GM12878 (cell line): ENCODE data around the gene TRPM5. TPM values are rescaled to one million over a fixed set of nuclear protein-coding genes. Genes with fewer than 3 reads are reported as not detected.

Experiments
- ATAC-seq: fragments of 200-7000 bp; cut with Tn5 transposase; 3 replicates; pipeline ENCODE4 v1.9.1; 2020; ENCODE audit warnings: mild to moderate bottlenecking, moderate library complexity
- BruUV-seq: library from RNA; stranded (reverse); fragments of 400-500 nt; replicated peaks from 2 replicates; lab custom pipeline; 2021; lab: Mats Ljungman, UMichigan
- CTCF ChIA-PET: fragments of 300-600 bp; sonication (Branson Sonifier 250); formaldehyde crosslinking; extraction: SDS; loops from one replicate; lab custom pipeline; 2021; ENCODE audit warnings: inconsistent platforms; lab: Yijun Ruan, JAX
- POLR2A ChIA-PET: fragments of 350-600 bp; formaldehyde crosslinking; extraction: SDS; loops from one replicate; lab custom pipeline; 2021; ENCODE audit warnings: inconsistent platforms; lab: Charles Lee
- RAD21 ChIA-PET: fragments of 300-600 bp; sonication (Branson Sonifier 250); formaldehyde crosslinking; loops from one replicate; lab custom pipeline; 2023; ENCODE audit warnings: antibody characterized with exemption; ENCODE audit not compliant: unreplicated experiment; lab: Charles Lee
- SMC1A ChIA-PET: fragments of 300-600 bp; sonication (Branson Sonifier 250); formaldehyde crosslinking; loops from one replicate; lab custom pipeline; 2023; ENCODE audit not compliant: unreplicated experiment, uncharacterized antibody; lab: Charles Lee
- DNase-seq: peaks from one replicate; pipeline ENCODE4 v3.0.0-alpha.2; 2011; ENCODE audit warnings: low read depth, low spot score
- FAIRE-seq: peaks from 3 replicates; lab custom pipeline; 2011; peaks lifted over from hg19 to GRCh38; lab: Jason Lieb, UNC
- H2AFZ ChIP-seq: 2 replicates; pipeline ENCODE4 v1.6.0; 2011; ENCODE audit warnings: low read depth, low read length, control low read depth; ENCODE audit not compliant: control insufficient read depth
- H3K27ac ChIP-seq: 2 replicates; pipeline ENCODE4 v1.5.1; 2011; ENCODE audit warnings: control low read depth; ENCODE audit not compliant: control insufficient read depth, insufficient read depth
- H3K27me3 ChIP-seq, 2 experiments: replicated peaks in 1 of 2; 2 replicates each; pipeline versions ENCODE4 v1.6.0 to v1.6.1; 2011; ENCODE audit warnings: low read length in 1 of 2; ENCODE audit not compliant: control insufficient read depth in 2 of 2, insufficient read depth in 2 of 2
- H3K36me3 ChIP-seq, 2 experiments: 2 replicates each; pipeline ENCODE4 v1.5.1; 2011; ENCODE audit warnings: low read length in 1 of 2; ENCODE audit not compliant: control insufficient read depth in 2 of 2, insufficient read depth in 2 of 2
- H3K4me1 ChIP-seq: 2 replicates; pipeline ENCODE4 v1.6.1; 2011; ENCODE audit warnings: mild to moderate bottlenecking, low read length, moderate library complexity, mixed read lengths; ENCODE audit not compliant: control insufficient read depth, insufficient read depth
- H3K4me2 ChIP-seq: 2 replicates; pipeline ENCODE4 v1.6.0; 2011; ENCODE audit warnings: control low read depth; ENCODE audit not compliant: control insufficient read depth, insufficient read depth
- H3K4me3 ChIP-seq: fragments of 200-600 bp; sonication (generic); 2 replicates; pipeline ENCODE4 v1.5.1; 2016
- H3K79me2 ChIP-seq: 2 replicates; pipeline ENCODE4 v1.6.0; 2011; ENCODE audit warnings: low read length; ENCODE audit not compliant: control insufficient read depth, insufficient read depth
- H3K9ac ChIP-seq: 2 replicates; pipeline ENCODE4 v1.8.0; 2011; ENCODE audit warnings: low read length, control low read depth, mixed read lengths; ENCODE audit not compliant: control insufficient read depth, insufficient read depth
- H3K9me3 ChIP-seq: replicated peaks from 3 replicates; pipeline ENCODE4 v1.5.1; 2011; ENCODE audit warnings: mild to moderate bottlenecking, low read length; ENCODE audit not compliant: control insufficient read depth, insufficient read depth
- H4K20me1 ChIP-seq: 2 replicates; pipeline ENCODE4 v1.6.0; 2011; ENCODE audit not compliant: control insufficient read depth, insufficient read depth
- ASH2L ChIP-seq: fragments of 300-600, 200-600 bp; sonication (generic); IDR thresholded peaks from 2 replicates; pipeline ENCODE4 v1.6.1; 2017; ENCODE audit warnings: low read depth, mild to moderate bottlenecking, borderline replicate concordance
- CHD1 ChIP-seq: IDR thresholded peaks from 2 replicates; pipeline ENCODE4 v1.6.1; 2012; ENCODE audit warnings: low read depth, low read length, improper control_type of control experiment
- CREB1 ChIP-seq: IDR thresholded peaks from 2 replicates; pipeline ENCODE4 v1.6.1; 2012; ENCODE audit warnings: low read depth, mild to moderate bottlenecking, inconsistent platforms
- CREM ChIP-seq: IDR thresholded peaks from 2 replicates; pipeline ENCODE4 v1.6.1; 2014; ENCODE audit warnings: antibody characterized with exemption, low read depth
- CTCF ChIP-seq, 3 experiments: IDR thresholded peaks in 2 of 3; conservative IDR thresholded peaks in 1 of 3; 2 replicates each; pipeline ENCODE4 v1.5.1; 2011; ENCODE audit warnings: low read depth in 3 of 3, low read length in 3 of 3, mild to moderate bottlenecking in 3 of 3, control low read depth in 2 of 3, moderate library complexity in 2 of 3, inconsistent platforms in 1 of 3, mixed read lengths in 1 of 3; ENCODE audit not compliant: control insufficient read depth in 2 of 3, insufficient read depth in 1 of 3; ENCODE audit errors: extremely low read depth in 1 of 3
- ESRRA ChIP-seq: IDR thresholded peaks from 2 replicates; pipeline ENCODE4 v1.6.1; 2012; ENCODE audit warnings: mild to moderate bottlenecking, low read length, improper control_type of control experiment
- FOXM1 ChIP-seq: IDR thresholded peaks from 2 replicates; pipeline ENCODE4 v1.6.1; 2012; ENCODE audit warnings: low read depth, mild to moderate bottlenecking, inconsistent platforms, low read length, moderate library complexity
- HDGF ChIP-seq: fragments of 450-650 bp; IDR thresholded peaks from 2 replicates; pipeline ENCODE4 v1.6.1; 2016; ENCODE audit warnings: antibody characterized with exemption
- JUNB ChIP-seq: IDR thresholded peaks from 2 replicates; pipeline ENCODE4 v1.6.1; 2016; ENCODE audit warnings: antibody characterized with exemption, mild to moderate bottlenecking
- KAT2A ChIP-seq: conservative IDR thresholded peaks from 2 replicates; pipeline ENCODE4 v1.6.1; 2011; ENCODE audit warnings: low read depth, low read length; ENCODE audit not compliant: control insufficient read depth
- MYC ChIP-seq: IDR thresholded peaks from 2 replicates; pipeline ENCODE4 v1.6.1; 2011; ENCODE audit warnings: mild to moderate bottlenecking, low read length, moderate library complexity, inconsistent platforms; ENCODE audit not compliant: insufficient read depth, insufficient replicate concordance, insufficient read length, severe bottlenecking
- PBX3 ChIP-seq: IDR thresholded peaks from 2 replicates; pipeline ENCODE4 v1.6.1; 2011; ENCODE audit warnings: mild to moderate bottlenecking, low read depth, low read length, moderate library complexity; ENCODE audit not compliant: insufficient replicate concordance
- RFX5 ChIP-seq: IDR thresholded peaks from 2 replicates; pipeline ENCODE4 v1.6.1; 2011; ENCODE audit warnings: low read depth, low read length, improper control_type of control experiment
- SP1 ChIP-seq: IDR thresholded peaks from one replicate; pipeline ENCODE4 v1.6.1; 2011; ENCODE audit warnings: low read depth, low read length
- SREBF2 ChIP-seq: IDR thresholded peaks from 2 replicates; pipeline ENCODE4 v1.6.1; 2012; ENCODE audit warnings: mild to moderate bottlenecking, low read length
- SUPT20H ChIP-seq: IDR thresholded peaks from 2 replicates; pipeline ENCODE4 v1.6.1; 2011; ENCODE audit warnings: low read depth, mild to moderate bottlenecking, low read length, moderate library complexity, borderline replicate concordance; ENCODE audit not compliant: control insufficient read depth
- ZNF592 ChIP-seq: fragments of 450-650 bp; IDR thresholded peaks from 2 replicates; pipeline ENCODE4 v1.6.1; 2017; ENCODE audit warnings: mild to moderate bottlenecking, moderate library complexity
- WGBS: methylation state at CpG from one replicate; pipeline ENCODE4 v1.1.6; 2016; ENCODE audit warnings: low lambda C conversion rate; ENCODE audit not compliant: insufficient replicate concordance, insufficient coverage; ENCODE audit errors: missing lambda C conversion rate; 5-methylcytosine and 5-hydroxymethylcytosine counted together
- in situ Hi-C: fragments of 300-500 bp; cut with MboI; formaldehyde crosslinking; loops from 9 replicates; pipeline ENCODE4 v1.14.3; 2018; ENCODE audit warnings: mixed read lengths
- intact Hi-C: fragments of 100-400 bp; cut with micrococcal nuclease; formaldehyde crosslinking; loops from one replicate; pipeline ENCODE4 v1.14.2; 2022; ENCODE audit not compliant: unreplicated experiment
- polyA plus RNA-seq, 11 experiments: library from polyadenylated mRNA; depleted of rRNA in 4 of 11; unstranded in 6 of 11; stranded (reverse) in 5 of 11; fragments of >200 nt; fragmentation: Nextera tagmentation in 4 of 11; fragmentation: Illumina TruSeq in 1 of 11; extraction: Ambion mirVana in 4 of 11; extraction: Trizol in 1 of 11; gene quantifications; 1 replicate in 1 of 11; 2 replicates in 10 of 11; pipeline versions ENCODE4 v1.2.1 to v1.2.3, GENCODE V29; 2011 to 2016; ENCODE audit warnings: inconsistent platforms in 2 of 11, missing spikeins in 2 of 11, low read depth in 1 of 11
- total RNA-seq, 4 experiments: library from RNA; depleted of rRNA in 3 of 4; stranded (reverse); fragments of >200 nt in 3 of 4; fragmentation: Illumina TruSeq in 1 of 4; extraction: Trizol in 1 of 4; gene quantifications; 2 replicates each; pipeline versions ENCODE4 v1.2.1 to v1.2.3, GENCODE V29; 2013 to 2021

TRPM5 gene
- total and polyA plus RNA-seq, 10 of the 15 experiments (the other 5 are each of a cell fraction or from before 2014, with no cell fraction given), result not detected

GRCh38 chr11:2466069-2466801, 21.9 kb upstream of the TRPM5 start:
- intact Hi-C loops, result loop anchor here (2.0 kb wide), 1 partner anchor 19 kb away; no protein-coding TSS in a partner anchor
- in situ Hi-C loops, result loop anchor here (5.0 kb wide), 1 partner anchor 51 kb away; no protein-coding TSS in a partner anchor
- POLR2A ChIA-PET, result no interaction called here
- SMC1A ChIA-PET, result no interaction called here
- DNase-seq, result no peak
- peaks cover 10% of the 10 kb centered on the region; the same call in 1 of the 2 replicates for H3K4me1 ChIP-seq
- WGBS, result 19% methylated on average over 9 of the region's 9 CpGs
- no peaks in the 10 kb centered on the region for H3K9me3 ChIP-seq
- no TSS peak for BruUV-seq
- H3K9ac ChIP-seq, result no peak overlapping the region
- no peak overlapping the region for H3K4me3 ChIP-seq
- no peak overlapping the region for H3K27ac ChIP-seq
- no peak for FAIRE-seq
- H4K20me1 ChIP-seq, result no peaks in the 10 kb centered on the region
- no peaks in the 10 kb centered on the region for H3K36me3 ChIP-seq
- CTCF ChIA-PET, result no interaction called here
- no peaks in the 10 kb centered on the region; a peak in 1 of 4 replicates for H3K27me3 ChIP-seq
- no peak for ATAC-seq
- no peak overlapping the region for H3K4me2 ChIP-seq
- H3K79me2 ChIP-seq, result no peaks in the 10 kb centered on the region
- RAD21 ChIA-PET, result no interaction called here
- H2AFZ ChIP-seq, result no peak overlapping the region
- TF ChIP-seq SP1, result no peak
- no peak for TF ChIP-seq CTCF (IDR thresholded peaks at IDR 0.05 in 2 of 3, conservative IDR thresholded peaks at IDR 0.05 in 1 of 3; ENCODE audit: control insufficient read depth in 2 of 3, extremely low read depth in 1 of 3, insufficient read depth in 1 of 3, low read depth in 3 of 3, low read length in 3 of 3)
- TF ChIP-seq RFX5, result no peak
- no peak for TF ChIP-seq SUPT20H
- no peak for TF ChIP-seq HDGF
- no peak for TF ChIP-seq ESRRA
- no peak for TF ChIP-seq CREM
- no peak for TF ChIP-seq JUNB
- no peak for TF ChIP-seq SREBF2
- no peak for TF ChIP-seq CHD1
- TF ChIP-seq MYC, result no peak
- TF ChIP-seq KAT2A, result no peak
- no peak for TF ChIP-seq ZNF592
- no peak for TF ChIP-seq CREB1
- TF ChIP-seq ASH2L, result no peak
- TF ChIP-seq FOXM1, result no peak
- no peak for TF ChIP-seq PBX3
